Activated CD4-positive, alpha-beta T cell treated with anti-CD3 and anti-CD28 coated beads for 36 hours (primary cell): ENCODE measurements around the gene DPH6. TPM values are rescaled to one million over a fixed set of nuclear protein-coding genes. Genes with fewer than 3 reads are reported as not detected.

Source experiments
- ATAC-seq: fragments of 200-7000 bp; cut with Tn5 transposase; one replicate; pipeline ENCODE4 v1.10.0; 2021; ENCODE audit warnings: mild to moderate bottlenecking, moderate library complexity
- CTCF ChIA-PET: fragments of 350-600 bp; sonication (Branson Sonifier 250); formaldehyde crosslinking; loops from one replicate; lab custom pipeline; 2021; ENCODE audit warnings: antibody characterized with exemption; lab: Charles Lee
- POLR2A ChIA-PET: fragments of 350-600 bp; sonication (Branson Sonifier 250); formaldehyde crosslinking; loops from one replicate; lab custom pipeline; 2021; ENCODE audit warnings: antibody characterized with exemption, inconsistent platforms; lab: Charles Lee
- DNase-seq: peaks from one replicate; pipeline ENCODE4 v3.0.0-alpha.2; 2020
- H3K27ac Mint-ChIP-seq: one replicate; pipeline ENCODE4 v1.8.0; 2021; ENCODE audit warnings: mixed read lengths
- H3K27me3 Mint-ChIP-seq: one replicate; pipeline ENCODE4 v1.8.0; 2021; ENCODE audit warnings: mixed read lengths
- H3K36me3 Mint-ChIP-seq: one replicate; pipeline ENCODE4 v1.8.0; 2021; ENCODE audit warnings: low read depth, mixed read lengths
- H3K4me1 Mint-ChIP-seq: one replicate; pipeline ENCODE4 v1.8.0; 2021; ENCODE audit warnings: mixed read lengths
- H3K4me3 Mint-ChIP-seq: one replicate; pipeline ENCODE4 v1.8.0; 2021; ENCODE audit warnings: mild to moderate bottlenecking, moderate library complexity, mixed read lengths
- H3K9me3 Mint-ChIP-seq: one replicate; pipeline ENCODE4 v1.8.0; 2021; ENCODE audit warnings: low read depth, mixed read lengths
- intact Hi-C, 2 experiments: fragments of 100-400 bp; cut with DNase I in 1 of 2; cut with micrococcal nuclease in 1 of 2; formaldehyde crosslinking; loops; one replicate each; pipeline versions ENCODE4 v1.14.2 to v1.15.1; 2022 to 2024; cut with DNase I, micrococcal nuclease
- total RNA-seq, 2 experiments: library from RNA; stranded (reverse); gene quantifications; one replicate each; pipeline ENCODE4 v1.2.3, GENCODE V29; 2021

DPH6 gene
- total RNA-seq, 2 experiments from 2014 or later, result 8.1 to 14.0 TPM

DNA sequence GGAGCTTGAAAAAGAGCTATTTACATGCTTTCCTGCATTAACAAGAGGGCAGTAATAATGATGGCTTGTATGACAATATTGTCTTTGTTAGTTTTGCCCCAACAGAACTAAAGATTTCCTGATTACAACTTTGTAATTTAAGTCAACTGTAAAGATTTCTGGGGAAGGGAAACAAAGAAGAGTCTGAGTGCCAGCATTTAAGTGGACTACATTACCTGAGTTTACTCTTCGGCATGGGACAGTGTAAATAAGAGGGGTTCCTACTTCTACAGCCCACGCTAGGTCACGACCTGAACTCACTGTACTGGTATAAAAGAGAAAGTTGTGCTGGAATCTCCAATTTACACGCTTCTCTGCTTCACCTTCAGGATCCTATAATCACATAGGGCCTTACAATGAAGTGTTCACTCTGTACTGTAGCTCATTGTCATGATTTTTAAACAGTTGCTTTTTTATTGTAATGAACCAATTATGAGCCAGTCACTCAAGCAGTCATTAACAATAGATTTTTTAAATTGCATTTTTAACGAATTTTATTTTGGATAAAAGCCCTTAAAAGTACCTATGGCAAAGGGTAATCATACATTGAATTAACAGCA, 39.6 kb downstream of the DPH6 start:
- ChIA-PET CTCF (interaction anchor here (0.5 kb wide), 1 partner anchor 12 kb away, joined by 3 read pairs; no protein-coding TSS in a partner anchor), POLR2A (no interaction called here)
- Mint-ChIP-seq H3K27ac (no peak overlapping the region), H3K27me3 (no peaks in the 10 kb centered on the region), H3K36me3 (no peaks in the 10 kb centered on the region), H3K9me3 (no peaks in the 10 kb centered on the region), H3K4me1 (no peaks in the 10 kb centered on the region), H3K4me3 (no peak overlapping the region)
- intact Hi-C loops, result no loop called here
- ATAC-seq, result no peak
- DNase-seq, result no peak

DNA sequence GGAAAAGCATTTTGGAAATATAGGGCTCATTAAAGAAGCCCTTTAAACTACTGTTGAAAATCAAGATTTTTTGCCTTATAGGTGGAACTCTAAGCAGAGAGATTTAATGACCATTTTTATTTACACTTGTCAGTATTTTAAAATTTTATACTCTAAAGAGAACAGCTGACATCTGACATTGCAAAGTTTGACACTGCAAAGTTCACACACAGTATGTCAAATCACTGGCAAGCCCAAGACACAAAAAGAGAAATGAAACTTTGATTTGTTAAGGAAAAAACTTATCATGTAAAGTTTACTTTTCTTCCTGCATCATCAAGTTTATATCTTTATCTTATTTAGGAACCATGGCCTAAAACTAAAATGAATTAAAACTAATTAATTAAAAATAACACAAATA, 40.2 kb downstream of the DPH6 start:
- no peaks in the 10 kb centered on the region for H3K27me3 Mint-ChIP-seq
- CTCF ChIA-PET, result no interaction called here
- POLR2A ChIA-PET, result no interaction called here
- H3K9me3 Mint-ChIP-seq, result no peaks in the 10 kb centered on the region
- H3K4me1 Mint-ChIP-seq, result no peaks in the 10 kb centered on the region
- no peaks in the 10 kb centered on the region for H3K36me3 Mint-ChIP-seq
- no peak overlapping the region for H3K27ac Mint-ChIP-seq
- ATAC-seq (no peak), DNase-seq (no peak)
- H3K4me3 Mint-ChIP-seq, result no peak overlapping the region
- intact Hi-C loops, result no loop called here

DNA sequence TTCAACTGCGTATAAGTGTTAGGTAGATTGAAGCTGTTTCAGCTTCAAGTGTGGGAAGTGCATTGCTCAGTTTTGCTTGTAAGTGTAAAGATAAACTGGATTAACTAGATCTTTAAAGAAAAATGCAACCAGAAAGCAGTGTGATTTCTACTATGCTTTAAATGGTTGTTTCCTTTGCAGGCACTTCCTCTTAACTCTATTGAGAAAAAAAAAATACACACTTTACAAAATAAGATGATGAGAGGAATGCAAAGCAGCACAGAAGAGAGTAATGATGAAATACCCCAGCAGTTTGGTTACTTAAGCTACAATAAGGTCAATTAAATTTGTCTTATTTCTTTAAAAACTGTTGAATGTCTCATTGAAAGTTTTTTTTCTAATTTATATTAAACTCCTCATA, 40.8 kb downstream of the DPH6 start:
- Mint-ChIP-seq H3K9me3 (no peaks in the 10 kb centered on the region), H3K4me1 (no peaks in the 10 kb centered on the region), H3K36me3 (no peaks in the 10 kb centered on the region), H3K4me3 (no peak overlapping the region), H3K27me3 (no peaks in the 10 kb centered on the region), H3K27ac (no peak overlapping the region)
- intact Hi-C loops, result no loop called here
- DNase-seq (no peak), ATAC-seq (no peak)
- POLR2A ChIA-PET, result no interaction called here
- CTCF ChIA-PET, result no interaction called here

DNA sequence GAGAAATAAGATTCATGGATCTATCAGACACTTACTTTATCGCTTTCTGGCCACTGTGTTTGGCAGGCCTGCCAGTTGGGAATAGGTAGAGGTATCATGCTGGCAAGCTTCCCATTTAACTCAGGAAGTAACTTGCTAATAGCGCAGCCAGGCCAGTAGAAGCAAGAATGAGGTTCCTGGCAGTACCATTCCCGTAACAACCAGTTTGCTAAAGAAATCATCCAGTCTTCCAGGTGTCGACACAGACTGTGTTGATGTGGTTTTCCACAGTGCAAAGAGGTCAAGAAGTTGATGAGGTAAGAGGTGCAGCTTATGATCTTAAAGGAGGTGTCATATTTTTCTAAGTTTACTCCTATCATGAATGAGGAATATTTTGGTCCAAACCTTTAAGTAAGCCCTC, 46.2 kb downstream of the DPH6 start:
- no peak overlapping the region for H3K4me3 Mint-ChIP-seq
- DNase-seq, result no peak
- no peak overlapping the region for H3K27ac Mint-ChIP-seq
- no peaks in the 10 kb centered on the region for H3K27me3 Mint-ChIP-seq
- no peak for ATAC-seq
- no peaks in the 10 kb centered on the region for H3K36me3 Mint-ChIP-seq
- peaks cover 4% of the 10 kb centered on the region for H3K4me1 Mint-ChIP-seq
- no peaks in the 10 kb centered on the region for H3K9me3 Mint-ChIP-seq
- CTCF ChIA-PET, result no interaction called here
- POLR2A ChIA-PET, result no interaction called here
- intact Hi-C loops, result no loop called here

DNA sequence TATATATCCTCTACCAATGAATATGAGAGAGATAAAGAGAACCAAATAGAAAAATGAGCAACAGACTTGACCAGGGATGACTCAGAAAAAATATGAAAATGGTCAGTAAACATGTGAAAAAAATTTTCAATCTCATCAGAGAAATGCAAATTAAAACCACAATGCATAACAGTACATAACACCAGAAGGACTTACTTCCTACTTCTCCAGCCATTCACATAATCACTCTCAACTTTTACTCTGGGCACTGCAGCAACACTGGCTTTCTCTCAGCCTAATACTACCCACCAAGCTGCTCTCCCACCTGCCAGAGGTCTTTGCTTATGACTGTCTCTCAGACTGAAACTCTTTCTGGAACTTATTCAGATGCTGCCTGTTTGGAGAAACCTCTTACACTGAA, 49.4 kb downstream of the DPH6 start:
- Mint-ChIP-seq H3K4me3 (no peak overlapping the region), H3K36me3 (peaks cover 3% of the 10 kb centered on the region), H3K4me1 (peaks cover 4% of the 10 kb centered on the region), H3K9me3 (no peaks in the 10 kb centered on the region), H3K27ac (no peak overlapping the region), H3K27me3 (no peaks in the 10 kb centered on the region)
- intact Hi-C loops, result no loop called here
- no peak for ATAC-seq
- CTCF ChIA-PET, result no interaction called here
- DNase-seq, result no peak
- POLR2A ChIA-PET, result no interaction called here

DNA sequence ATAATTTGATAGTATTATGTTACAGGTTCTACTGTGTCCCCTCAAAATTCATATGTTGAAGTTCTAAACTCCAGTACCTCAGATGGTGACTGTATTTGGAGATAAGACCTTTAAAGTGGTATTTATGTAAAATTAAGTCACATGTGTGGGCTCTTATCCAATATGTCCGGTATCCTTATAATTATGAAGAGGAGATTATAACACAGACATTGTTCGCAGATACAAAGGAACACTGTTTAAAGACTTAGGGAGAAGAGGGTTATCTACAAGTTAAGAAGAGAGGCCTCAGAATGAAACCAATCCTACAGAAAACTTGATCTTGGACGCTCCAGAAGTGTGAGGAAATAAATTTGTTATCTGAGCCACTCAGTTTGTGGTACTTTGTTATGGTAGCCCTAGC, 50.9 kb downstream of the DPH6 start:
- H3K27ac Mint-ChIP-seq, result no peak overlapping the region
- H3K36me3 Mint-ChIP-seq, result peaks cover 10% of the 10 kb centered on the region
- ATAC-seq (no peak), DNase-seq (no peak)
- intact Hi-C loops, result no loop called here
- POLR2A ChIA-PET, result no interaction called here
- peaks cover 4% of the 10 kb centered on the region for H3K4me1 Mint-ChIP-seq
- CTCF ChIA-PET, result no interaction called here
- H3K27me3 Mint-ChIP-seq, result no peaks in the 10 kb centered on the region
- H3K4me3 Mint-ChIP-seq, result no peak overlapping the region
- H3K9me3 Mint-ChIP-seq, result peaks cover 2% of the 10 kb centered on the region

DNA sequence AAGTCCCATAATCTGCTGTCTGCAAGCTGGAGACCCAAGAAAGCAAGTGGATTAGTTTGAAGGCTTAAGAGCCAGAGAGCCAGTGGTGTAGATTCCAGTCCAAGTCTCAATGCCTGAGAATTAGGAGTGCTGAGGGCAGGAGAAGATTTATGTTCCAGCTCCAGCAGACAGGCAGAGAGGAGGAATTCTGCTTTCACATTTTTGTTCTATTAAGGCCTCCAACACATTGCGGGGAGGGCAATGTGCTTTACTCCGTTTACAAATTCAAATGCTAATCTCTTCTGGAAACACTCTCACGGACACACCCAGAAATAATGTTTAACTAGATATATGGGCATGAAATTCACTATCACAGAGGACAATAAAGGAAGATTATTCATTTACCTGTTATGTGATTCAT, 54.0 kb downstream of the DPH6 start:
- Mint-ChIP-seq H3K4me3 (no peak overlapping the region), H3K4me1 (peaks cover 4% of the 10 kb centered on the region), H3K9me3 (peaks cover 12% of the 10 kb centered on the region), H3K36me3 (peaks cover 32% of the 10 kb centered on the region), H3K27ac (no peak overlapping the region), H3K27me3 (no peaks in the 10 kb centered on the region)
- POLR2A ChIA-PET, result no interaction called here
- ATAC-seq (no peak), DNase-seq (no peak)
- intact Hi-C loops, result no loop called here
- CTCF ChIA-PET, result no interaction called here

DNA sequence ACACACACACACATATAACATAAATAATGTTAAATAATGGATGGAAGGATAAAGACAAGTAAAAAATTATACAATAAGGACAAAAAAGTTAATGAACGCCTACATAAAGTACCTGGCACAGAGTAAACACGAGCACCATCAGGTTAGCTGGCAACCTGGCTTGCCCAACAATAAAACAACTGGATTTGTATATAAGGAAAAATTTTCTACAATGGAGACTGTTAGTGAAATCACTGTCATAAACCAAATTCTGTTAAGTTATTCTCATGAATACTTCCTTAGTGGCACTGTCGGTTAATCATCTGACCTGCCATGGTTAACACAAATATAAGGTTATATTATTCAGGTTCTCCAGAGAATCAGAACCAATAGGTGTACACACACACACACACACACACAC, 54.8 kb downstream of the DPH6 start:
- Mint-ChIP-seq H3K27me3 (no peaks in the 10 kb centered on the region), H3K27ac (no peak overlapping the region), H3K4me1 (no peaks in the 10 kb centered on the region), H3K9me3 (peaks cover 15% of the 10 kb centered on the region), H3K36me3 (peaks cover 37% of the 10 kb centered on the region), H3K4me3 (no peak overlapping the region)
- ATAC-seq, result no peak
- POLR2A ChIA-PET, result no interaction called here
- CTCF ChIA-PET, result no interaction called here
- DNase-seq, result no peak
- intact Hi-C loops, result no loop called here

DNA sequence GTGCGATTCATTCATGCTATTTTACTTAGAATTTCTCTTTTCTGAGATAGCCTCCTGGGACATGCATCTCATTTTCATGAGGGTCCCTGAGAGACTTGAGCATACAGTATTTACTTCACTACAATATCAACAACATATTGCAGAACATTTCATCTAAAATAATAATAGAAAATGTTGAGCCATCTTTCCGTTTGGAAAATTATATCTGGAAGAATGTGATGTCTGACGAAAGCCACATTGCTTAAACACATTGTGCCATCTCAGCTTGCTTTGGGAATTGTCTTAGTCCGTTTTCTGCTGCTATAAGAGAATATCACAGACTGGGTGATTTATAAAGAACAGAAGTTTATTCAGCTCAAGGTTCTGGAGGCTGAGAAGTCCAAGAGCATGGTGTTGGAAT, 55.5 kb downstream of the DPH6 start:
- intact Hi-C loops, result no loop called here
- H3K27me3 Mint-ChIP-seq, result no peaks in the 10 kb centered on the region
- peaks cover 43% of the 10 kb centered on the region for H3K36me3 Mint-ChIP-seq
- no peak overlapping the region for H3K27ac Mint-ChIP-seq
- ATAC-seq (no peak), DNase-seq (no peak)
- no peak overlapping the region for H3K4me3 Mint-ChIP-seq
- H3K4me1 Mint-ChIP-seq, result no peaks in the 10 kb centered on the region
- peaks cover 20% of the 10 kb centered on the region for H3K9me3 Mint-ChIP-seq
- ChIA-PET CTCF (no interaction called here), POLR2A (no interaction called here)

DNA sequence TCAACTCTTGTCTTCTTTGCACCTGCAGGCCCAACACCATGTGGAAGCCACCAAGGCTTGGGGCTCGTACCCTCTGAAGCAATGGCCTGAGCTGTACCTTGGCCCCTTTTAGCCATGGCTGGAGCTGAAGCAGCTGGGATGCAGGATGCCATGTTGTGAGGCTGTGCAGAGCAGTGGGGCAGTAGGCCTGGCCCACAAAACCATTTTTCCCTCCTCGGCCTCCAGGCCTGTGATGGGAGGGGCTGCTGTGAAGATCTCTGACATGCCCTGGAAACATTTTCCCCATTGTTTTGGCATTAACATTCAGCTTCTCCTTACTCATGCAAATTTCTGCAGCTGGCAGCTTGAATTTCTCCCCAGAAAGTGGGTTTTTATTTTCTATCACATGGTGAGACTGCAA, 58.5 kb downstream of the DPH6 start:
- Mint-ChIP-seq H3K4me1 (no peaks in the 10 kb centered on the region), H3K4me3 (no peak overlapping the region), H3K36me3 (peaks cover 44% of the 10 kb centered on the region), H3K27ac (no peak overlapping the region), H3K27me3 (no peaks in the 10 kb centered on the region), H3K9me3 (peaks cover 20% of the 10 kb centered on the region)
- intact Hi-C loops, result no loop called here
- POLR2A ChIA-PET, result no interaction called here
- ATAC-seq, result no peak
- DNase-seq, result no peak
- CTCF ChIA-PET, result no interaction called here

DNA sequence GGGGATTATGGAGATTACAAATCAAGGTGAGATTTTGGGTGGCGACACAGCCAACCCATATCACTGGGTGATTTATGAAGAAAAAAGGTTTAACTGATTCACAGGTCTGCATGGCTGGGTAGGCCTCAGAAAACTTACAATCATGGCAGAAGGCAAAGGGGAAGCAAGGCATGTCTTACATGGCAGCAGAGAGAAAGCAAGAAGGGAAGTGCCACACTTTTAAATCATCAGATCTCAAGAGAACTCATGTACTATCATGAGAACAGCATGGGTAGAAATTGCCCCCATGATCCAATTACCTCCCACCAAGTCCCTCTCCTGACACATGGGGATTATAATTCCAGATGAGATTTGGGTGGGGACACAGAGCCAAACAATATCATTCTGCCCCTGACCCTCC, 59.7 kb downstream of the DPH6 start:
- Mint-ChIP-seq H3K4me1 (no peaks in the 10 kb centered on the region), H3K9me3 (peaks cover 20% of the 10 kb centered on the region), H3K4me3 (no peak overlapping the region), H3K27me3 (no peaks in the 10 kb centered on the region), H3K36me3 (peaks cover 41% of the 10 kb centered on the region), H3K27ac (no peak overlapping the region)
- no peak for ATAC-seq
- intact Hi-C loops, result no loop called here
- ChIA-PET POLR2A (no interaction called here), CTCF (no interaction called here)
- no peak for DNase-seq

DNA sequence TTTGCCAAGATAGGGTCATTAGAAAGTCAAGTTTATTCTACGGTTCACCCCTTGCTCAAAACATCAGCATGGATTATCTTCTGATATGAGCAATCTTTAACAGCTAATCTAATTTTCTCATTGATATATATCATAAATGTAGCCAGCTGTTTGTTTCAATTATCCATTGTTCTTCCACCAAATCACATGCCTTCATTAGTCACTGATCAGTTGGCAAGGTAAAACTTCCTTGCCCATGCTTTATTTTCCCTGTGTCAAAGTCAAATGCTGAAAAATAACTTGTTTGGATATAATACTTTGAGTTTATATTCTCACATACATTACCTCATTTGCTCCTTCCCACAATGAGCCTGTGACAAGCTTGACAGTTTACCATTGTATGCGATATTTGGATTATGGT, 60.6 kb downstream of the DPH6 start:
- peaks cover 18% of the 10 kb centered on the region for H3K9me3 Mint-ChIP-seq
- no peak for ATAC-seq
- no peak overlapping the region for H3K27ac Mint-ChIP-seq
- POLR2A ChIA-PET, result no interaction called here
- no peak for DNase-seq
- intact Hi-C loops, result no loop called here
- CTCF ChIA-PET, result no interaction called here
- H3K36me3 Mint-ChIP-seq, result peaks cover 33% of the 10 kb centered on the region
- no peaks in the 10 kb centered on the region for H3K27me3 Mint-ChIP-seq
- no peak overlapping the region for H3K4me3 Mint-ChIP-seq
- no peaks in the 10 kb centered on the region for H3K4me1 Mint-ChIP-seq
